HG02870 (cell line): Measurements from ENCODE around the gene SUV39H1.
"Not testable (repeated sequence)": the region's sequence is repeated elsewhere in the genome, so short reads cannot be mapped to it uniquely, and the experiment has no call there.

Source experiments
- ATAC-seq: cut with Tn5 transposase; IDR thresholded peaks from one replicate; pipeline ENCODE4 v1.9.1; 2021; ENCODE audit warnings: mild to moderate bottlenecking, moderate library complexity; ENCODE audit not compliant: unreplicated experiment

Gene SUV39H1

DNA sequence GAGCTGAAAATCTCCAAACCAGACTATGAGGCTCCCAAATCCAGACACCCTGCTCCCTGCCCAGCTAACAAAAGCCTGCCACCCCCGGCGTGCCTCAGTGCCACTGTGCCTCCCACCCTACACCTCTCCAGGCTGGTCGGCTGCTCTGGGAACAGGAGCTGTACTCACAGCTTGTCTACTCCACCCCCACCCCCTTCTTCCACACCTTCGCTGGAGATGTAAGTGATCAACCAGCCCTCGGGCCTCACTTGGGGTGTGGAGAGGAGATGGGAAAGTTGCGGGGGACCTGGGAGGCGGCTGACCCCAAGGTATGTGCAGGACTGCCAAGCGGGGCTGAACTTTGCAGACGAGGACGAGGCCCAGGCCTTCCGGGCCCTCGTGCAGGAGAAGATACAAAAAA, 11.1 kb upstream of the SUV39H1 start:
- no peak for ATAC-seq

DNA sequence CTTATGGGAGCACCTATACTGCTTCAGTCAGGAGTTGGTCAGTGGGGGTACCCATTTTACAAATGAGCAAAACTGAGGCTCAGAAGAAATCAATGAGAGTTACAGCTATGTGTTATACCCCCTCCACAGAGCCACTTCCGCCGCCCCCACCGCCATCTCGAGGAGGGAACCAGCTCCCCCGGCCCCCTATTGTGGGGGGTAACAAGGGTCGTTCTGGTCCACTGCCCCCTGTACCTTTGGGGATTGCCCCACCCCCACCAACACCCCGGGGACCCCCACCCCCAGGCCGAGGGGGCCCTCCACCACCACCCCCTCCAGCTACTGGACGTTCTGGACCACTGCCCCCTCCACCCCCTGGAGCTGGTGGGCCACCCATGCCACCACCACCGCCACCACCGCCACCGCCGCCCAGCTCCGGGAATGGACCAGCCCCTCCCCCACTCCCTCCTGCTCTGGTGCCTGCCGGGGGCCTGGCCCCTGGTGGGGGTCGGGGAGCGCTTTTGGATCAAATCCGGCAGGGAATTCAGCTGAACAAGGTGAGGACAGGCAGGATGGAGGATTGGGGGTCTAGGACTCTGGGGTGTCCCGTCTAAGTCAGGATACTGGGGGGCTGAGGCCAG, 7.9 kb upstream of the SUV39H1 start:
- no peak for ATAC-seq

DNA sequence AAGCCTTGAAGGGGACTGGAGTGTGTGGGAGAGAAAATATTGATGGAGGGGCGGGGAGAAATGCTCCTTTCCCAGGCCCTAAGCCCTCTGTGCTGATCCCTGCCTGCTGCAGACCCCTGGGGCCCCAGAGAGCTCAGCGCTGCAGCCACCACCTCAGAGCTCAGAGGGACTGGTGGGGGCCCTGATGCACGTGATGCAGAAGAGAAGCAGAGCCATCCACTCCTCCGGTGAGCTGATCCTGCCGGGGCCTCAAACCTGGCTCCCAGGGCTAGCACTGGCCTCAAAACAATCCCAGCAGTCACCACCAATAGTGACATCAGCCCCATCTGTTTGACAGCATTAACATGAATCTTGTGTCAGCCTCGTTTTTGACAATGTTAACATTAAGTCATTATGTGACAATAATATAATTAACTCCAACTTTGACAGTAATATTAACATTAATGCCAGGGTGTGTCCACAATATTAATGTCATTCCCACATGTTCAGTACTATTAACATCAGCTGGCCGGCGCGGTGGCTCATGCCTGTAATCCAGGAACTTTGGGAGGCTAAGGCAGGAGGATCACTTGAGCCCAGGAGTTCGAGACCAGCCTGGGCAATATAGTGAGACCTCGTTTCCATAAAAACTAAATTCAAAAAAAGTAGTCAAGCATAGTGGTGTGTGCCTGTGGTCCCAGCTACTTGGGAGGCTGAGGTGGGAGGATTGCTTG, 7.2 kb upstream of the SUV39H1 start:
- no peak for ATAC-seq

DNA sequence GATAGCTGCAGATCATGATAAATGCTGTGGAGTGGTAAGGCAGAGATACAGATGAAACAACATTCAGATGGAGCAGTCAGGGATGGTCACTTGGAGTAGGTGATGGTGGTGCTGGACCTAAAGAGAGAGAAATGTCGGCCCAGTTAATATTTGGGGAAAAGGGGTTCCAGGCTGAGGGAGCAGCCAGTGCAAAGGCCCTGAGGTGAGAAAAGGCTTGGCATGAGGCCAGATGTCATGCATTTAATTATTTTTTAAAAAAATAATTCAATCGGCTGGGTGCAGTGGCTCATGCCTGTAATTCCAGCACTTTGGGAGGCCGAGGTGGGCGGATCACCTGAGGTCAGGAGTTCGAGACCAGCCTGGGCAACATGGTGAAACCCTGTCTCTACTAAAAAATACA, 4.8 kb upstream of the SUV39H1 start:
- not testable (repeated sequence) for ATAC-seq

DNA sequence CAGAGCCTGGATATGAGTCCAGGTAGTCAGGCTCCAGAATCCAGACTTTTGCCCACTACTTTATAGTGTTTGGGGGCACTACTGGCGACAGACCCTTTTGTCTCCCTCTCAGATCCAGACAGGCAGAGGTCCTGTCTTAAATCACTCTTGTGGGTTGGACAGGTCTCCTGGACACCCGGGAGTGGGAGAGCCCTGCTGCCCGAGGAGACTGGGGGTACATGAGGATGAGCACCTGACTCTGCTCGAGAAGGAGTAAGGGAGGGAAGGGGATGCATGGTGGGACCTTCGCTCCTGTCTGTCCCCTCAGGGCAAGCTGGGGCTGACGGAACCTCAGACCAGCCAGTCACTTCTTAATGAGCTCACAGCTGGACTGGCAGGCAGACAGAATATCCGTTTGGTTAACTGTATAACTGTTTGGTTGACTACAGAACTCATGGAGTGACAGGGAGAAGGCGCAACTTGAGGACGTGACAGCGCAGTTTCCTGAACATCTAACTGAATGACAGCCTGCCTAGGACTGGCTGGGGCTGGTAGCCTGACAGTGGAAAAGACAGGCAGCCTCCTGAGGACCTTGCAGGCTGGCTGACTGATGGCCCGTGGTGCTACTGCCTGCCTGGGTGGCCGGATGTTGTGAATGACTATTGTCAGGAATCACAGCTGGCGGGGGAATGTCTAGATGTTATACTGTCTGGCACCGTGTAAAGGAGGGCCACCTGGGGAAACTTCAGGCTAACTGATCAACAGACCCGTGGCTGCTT, 1.6 kb upstream of the SUV39H1 start:
- ATAC-seq = no peak

DNA sequence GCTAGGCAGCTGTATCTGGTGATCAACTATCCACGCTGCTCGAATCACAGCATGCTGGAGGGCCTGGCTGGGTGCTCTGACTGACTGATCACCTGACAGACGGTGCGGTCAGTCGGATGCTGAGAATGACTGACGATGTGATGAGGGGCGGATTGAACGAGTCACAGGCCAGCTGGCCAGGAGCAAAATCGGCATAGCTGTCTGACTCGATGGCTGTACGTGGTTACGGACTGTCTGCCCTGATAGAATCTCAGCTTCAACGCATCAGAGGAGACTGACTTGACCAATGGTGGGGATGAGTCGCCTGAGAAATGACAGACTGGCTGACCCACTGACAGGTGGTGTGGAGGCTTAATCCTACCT, 1.0 kb upstream of the SUV39H1 start:
- ATAC-seq = no peak

DNA sequence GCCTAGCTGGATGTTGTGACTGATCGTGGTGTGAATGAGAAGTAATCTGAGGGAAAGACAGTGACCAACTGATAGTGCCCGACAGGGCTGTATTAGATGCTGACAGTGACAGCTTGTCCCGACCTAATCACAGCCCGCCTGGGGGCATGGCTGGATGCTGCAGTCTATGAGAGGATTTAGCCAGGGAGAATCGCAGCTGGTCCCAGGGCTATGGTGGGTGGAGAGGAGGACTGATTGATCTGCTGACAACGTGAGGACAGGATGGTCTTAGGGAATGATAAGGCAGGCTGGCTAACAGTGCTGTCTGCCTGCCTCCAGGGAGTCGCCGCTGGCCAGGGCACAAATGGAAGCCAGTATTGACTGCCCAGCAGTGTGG, 621 bp upstream of the SUV39H1 start:
- ATAC-seq = no peak

DNA sequence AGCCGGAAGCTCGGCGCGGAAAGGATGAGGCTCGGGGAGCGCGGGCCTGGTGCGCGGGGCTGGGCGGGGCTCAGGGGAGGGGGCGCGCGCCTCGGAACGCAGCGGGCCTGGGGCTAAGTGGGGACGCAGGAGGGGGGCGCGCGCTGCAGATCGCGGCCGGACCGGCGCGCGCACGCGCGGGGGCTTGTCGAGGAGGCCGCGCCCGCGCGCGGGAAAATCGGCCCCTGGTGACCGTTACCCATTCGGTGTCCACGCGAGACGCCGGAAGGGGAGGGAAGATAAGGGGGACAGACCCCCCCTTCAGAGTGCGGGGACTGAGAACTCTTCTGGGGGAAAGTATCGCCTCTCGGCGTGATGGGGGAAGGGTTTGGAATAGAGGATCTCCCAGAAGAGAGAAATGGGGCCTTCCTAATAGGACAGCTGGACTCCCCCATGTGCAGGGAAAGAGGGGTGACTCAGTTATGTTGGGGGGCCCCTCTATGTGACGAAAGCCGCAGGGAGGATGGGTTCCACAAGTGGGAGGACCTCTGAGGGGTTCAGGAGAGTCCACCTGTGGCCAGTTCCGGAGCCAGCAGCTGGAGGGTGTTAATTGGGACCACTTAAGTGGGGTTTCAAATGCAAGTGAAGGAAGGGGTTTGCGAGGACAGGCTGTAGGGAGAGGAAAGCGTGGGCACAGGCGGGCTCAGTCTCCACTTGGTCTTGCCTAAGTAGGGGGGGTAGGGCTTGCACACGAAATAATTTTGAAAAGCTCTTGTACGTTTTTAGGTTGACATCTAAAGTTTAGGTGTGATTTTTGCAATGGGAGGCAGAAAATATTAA, 584 bp downstream of the SUV39H1 start:
- ATAC-seq = no peak

DNA sequence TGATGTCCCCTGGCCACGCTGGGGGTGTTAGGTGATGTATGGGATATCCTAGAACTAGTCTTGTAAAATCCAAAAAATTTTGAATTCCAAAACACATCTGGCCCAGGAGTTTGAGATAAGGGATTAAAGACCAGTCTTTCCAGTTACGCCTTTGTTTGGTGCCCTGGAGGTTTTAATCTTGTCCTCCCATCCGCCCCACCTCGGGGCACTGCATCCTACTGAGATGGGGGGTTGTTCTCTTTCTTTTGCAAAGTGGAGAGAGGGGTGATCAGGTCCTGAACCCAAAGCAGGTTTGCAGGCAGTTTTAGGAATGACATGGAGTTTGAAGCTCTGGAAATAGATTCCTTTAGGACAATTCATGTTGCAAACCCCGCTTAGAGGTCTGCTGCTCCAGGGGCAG, 1.8 kb downstream of the SUV39H1 start:
- ATAC-seq = no peak

DNA sequence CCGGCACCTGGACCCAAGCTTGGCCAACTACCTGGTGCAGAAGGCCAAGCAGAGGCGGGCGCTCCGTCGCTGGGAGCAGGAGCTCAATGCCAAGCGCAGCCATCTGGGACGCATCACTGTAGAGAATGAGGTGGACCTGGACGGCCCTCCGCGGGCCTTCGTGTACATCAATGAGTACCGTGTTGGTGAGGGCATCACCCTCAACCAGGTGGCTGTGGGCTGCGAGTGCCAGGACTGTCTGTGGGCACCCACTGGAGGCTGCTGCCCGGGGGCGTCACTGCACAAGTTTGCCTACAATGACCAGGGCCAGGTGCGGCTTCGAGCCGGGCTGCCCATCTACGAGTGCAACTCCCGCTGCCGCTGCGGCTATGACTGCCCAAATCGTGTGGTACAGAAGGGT, 3.7 kb downstream of the SUV39H1 start:
- no peak for ATAC-seq

DNA sequence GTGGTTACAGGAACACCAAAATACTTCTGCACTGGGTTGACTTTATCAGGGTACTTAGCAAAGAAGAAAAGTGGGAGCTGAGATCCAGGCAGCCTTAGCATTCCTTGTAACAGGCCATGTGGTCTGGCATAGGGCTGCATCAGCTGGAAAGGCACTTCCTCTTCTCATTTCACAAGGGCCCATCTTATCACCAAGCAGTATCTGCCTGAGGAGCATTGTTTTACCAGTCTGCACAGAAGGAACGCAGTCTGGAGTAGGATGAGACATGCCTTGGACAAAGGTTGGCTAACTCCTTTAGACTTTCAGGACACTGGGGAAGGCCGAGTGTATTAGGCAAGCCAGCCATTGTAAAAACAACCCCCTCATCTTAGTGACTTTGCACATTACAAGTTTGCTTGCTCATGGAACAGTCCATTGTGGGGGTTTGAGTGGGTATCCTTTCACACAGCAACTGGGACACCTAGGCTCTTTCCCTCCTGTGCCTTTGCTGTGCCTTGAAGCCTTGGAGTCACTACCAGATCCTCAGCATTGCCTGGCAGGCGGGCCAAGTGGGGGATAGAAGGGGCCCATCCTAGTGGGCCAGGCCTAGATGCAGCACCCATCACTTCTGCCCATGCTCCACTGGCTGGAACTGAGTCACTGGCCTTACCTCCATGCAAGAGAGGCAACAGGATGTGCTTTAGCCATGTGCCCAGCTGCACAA, 4.6 kb downstream of the SUV39H1 start:
- no peak for ATAC-seq

DNA sequence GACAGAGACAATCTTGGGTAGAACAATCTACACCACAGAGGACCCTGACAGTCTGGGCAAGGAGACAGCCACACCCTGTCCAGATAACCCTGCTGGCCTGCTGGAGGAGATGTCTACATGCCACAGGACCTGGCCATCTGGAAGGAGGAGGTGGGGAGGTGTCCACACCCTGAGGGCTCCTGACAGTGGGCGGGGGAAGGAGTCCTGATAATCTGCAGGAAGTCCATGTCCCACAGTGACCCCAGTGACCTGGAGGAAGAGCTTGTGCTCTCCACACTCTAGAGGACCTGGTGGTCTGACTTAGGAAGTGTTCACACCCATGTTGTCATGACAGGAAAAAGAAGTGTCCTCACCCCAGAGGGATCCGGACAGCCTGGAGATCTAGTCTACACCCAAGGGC, 5.5 kb downstream of the SUV39H1 start:
- ATAC-seq = no peak

DNA sequence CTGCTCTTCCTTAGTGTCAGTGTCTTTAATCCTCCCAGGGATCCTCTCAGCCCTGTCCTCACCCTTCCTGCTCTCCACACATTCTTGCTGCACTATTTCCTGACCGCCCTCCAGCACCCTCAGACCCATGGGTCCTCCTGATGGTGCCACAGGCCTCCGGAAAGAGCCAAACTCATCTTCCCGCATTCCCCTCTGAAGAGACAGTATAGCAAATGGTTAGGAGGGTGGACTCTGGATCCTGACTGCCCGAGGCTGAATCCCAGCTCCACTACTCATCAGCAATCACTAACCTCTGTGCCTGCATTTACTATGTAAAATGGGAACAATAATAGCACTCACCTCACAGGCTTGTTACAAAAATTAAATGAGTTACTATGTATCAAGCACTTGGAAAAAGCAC, 6.2 kb downstream of the SUV39H1 start:
- ATAC-seq = no peak

DNA sequence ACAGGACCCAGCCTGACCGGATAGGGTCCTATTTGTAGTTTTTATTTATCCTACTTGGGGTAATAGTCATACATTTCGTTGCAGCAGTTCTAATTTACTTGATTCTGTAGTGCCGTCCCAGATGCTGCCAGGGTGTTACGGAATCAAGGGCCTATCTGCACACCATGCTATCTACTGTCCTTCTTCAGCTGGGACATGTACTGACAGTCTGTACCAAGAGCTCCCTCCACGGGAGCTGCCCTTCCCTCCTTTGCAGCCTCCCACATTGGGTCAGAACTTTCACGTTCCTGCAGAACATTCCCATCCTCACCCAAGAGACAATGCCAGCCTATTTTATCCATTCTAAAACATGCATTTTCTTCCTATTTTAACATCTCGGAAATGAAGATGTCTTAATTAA, 6.7 kb downstream of the SUV39H1 start:
- no peak for ATAC-seq

DNA sequence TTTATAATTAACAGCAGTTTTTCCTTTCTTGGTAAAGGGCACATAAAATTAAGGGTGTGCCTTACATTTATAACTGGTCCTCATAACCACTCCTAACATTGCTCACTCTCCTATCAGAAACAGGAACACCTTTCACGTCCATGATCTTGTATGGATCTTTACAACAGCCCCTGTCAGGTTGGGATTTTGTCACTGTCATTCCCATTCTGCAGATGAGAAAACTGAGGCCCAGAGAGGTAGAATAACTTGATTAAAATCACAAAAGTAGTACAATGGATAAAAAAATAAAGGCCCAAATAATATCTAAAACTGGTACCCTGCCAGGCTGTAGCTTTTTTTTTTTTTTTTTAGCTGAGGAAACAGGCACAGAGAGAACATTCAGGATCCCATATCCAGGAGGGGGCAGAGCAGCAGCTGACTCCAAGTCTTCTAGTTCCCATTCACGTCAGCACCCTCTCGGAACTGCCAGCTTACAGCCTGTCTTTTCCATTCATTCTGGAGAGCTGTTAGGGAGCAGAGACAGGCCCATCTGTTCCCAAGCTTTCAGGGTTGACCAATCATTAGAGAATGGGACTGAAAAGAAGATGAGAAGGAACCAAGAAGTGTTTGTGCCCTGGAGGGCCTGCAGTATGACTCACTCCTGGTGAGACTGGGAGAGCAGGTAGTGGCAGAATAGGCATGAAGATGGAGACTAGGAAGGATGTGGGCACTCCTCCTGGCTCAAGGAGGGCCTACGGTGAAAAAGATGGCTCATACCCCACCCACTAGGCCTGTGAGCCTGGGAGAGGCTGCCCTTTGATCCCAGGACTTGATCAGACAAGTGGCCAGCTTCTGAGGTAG, 7.3 kb downstream of the SUV39H1 start:
- no peak for ATAC-seq

DNA sequence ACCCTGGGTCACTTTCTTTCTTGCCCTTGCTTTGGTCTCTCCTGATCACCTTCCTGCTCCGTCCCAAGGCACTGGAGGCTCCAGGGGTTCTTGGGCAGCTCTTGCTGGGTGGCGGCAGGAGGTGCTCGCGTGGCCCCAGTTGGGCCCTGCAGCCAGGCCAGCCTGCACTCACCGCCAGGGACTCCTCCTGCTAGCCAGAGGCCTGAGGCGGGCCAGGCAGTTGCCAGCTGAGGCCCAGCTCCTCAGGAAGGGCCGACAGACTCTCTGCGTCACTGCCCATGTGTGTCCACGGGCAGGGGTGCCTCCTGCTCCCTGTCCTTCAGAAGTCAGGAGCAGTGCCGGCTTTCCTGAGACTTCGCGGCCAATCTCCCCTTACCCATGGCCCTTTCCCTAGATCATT, 9.3 kb downstream of the SUV39H1 start:
- no peak for ATAC-seq

DNA sequence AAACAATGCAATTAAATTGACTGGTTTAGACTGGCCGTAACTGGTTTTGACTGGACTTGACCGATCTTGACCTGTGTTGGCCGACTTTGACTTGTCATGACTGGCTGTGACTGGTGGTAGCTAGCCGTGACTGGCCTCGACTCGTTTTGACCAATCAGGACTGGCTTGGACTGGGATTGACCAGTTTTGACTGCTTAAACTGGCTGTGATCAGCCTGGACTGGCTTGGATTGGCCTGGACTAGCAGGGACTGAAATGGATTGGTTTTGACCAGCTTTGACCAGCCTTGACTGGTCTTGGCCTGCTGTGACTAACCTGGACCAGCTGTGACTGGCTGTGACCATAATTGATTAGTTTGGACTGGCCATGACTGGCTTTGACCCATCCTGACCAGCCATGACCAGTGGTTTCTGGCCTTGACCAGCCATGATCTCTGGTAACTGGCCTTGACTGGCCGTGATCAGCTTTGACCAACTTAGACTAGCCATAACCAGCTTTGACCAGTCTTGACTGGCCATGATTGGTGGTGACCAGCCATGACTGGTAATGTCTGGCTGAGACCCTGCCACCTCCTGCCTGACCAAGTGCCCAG, 13.1 kb downstream of the SUV39H1 start:
- ATAC-seq = no peak

DNA sequence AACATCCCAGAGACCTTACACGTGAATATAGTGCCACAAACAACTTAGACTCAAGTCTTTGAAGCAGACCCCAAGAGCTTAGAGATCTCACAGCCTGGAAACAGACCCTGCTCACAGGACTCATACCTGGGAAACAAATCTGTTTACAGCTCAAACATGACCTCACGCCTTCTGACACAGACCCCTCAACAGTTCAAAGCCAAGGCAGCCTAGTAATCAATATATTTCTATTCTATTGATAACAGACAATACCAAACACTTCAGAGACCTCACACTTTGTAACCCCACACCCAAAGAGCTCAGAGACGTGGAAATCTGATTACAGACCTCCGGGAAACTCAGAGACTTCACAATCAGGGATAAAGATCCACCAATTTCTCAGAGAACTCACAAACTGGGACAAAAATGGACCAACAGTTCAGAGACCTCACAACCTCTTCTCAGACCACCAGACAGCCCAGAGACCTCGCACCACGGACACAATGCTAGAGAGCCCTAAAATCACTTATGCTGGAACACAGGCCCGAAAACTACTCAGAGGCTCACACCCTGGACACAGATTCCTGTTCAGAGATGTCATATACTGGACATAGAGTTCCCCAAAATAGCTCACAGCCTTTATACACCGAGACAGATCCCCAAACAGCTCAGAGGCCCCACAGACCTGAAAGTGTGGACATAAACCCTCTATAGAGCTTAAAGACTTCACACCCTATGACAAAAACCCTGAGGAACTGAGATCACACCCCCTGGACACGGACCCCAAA, 14.8 kb downstream of the SUV39H1 start:
- no peak for ATAC-seq
